Measurements from ENCODE around the gene DCHS2.

DNA sequence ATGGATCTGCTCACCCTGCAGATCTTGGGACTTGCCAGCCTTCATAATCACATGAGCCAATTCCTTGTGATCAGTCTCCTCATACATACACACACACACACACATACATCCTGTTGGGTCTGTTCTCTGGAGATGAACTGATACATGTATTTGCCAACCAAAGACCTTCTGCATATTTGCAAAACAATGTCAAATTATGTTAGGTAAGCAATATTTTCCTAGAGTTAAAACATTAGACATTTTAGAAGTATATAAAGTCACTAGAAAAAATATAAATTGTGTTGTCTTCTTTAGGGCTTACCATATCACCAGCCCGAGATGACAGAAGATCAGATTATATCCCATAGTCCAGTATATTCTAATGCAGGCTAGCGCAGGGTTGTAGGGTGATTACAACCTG lies 156.0 kb downstream of the DCHS2 start:
- TF ChIP-seq CTCF (IDR thresholded peaks at IDR 0.05), result no peak
- no peak for TF ChIP-seq POLR2A (IDR thresholded peaks at IDR 0.05)

All from esophagus squamous epithelium (tissue), 4 donors.